SU-DHL-6 (cell line): ENCODE measurements around the gene DDN.

Experiments
- H2AFZ ChIP-seq: fragments of 200-600 bp; sonication (generic); 2 replicates; pipeline ENCODE4 v1.6.1; 2014; ENCODE audit warnings: low read depth, mild to moderate bottlenecking, moderate library complexity, mixed read lengths, antibody characterized with exemption, low read length; ENCODE audit not compliant: severe bottlenecking
- H3F3A ChIP-seq: fragments of 200-600 bp; shearing (Covaris generic); 2 replicates; pipeline ENCODE4 v1.6.0; 2016; ENCODE audit warnings: antibody characterized with exemption, mild to moderate bottlenecking; ENCODE audit not compliant: insufficient read depth
- H3K27ac ChIP-seq: fragments of 200-600 bp; sonication (generic); 2 replicates; pipeline ENCODE4 v1.5.1; 2016; ENCODE audit warnings: low read depth, mild to moderate bottlenecking, low read length, moderate library complexity, mixed read lengths
- H3K27me3 ChIP-seq: fragments of 200-600 bp; sonication (generic), shearing (Covaris generic); 2 replicates; pipeline ENCODE4 v1.6.0; 2014; ENCODE audit warnings: mild to moderate bottlenecking, low read length
- H3K36me3 ChIP-seq: fragments of 200-600 bp; sonication (generic); 2 replicates; pipeline ENCODE4 v1.6.1; 2014; ENCODE audit warnings: mild to moderate bottlenecking, low read length, mixed read lengths
- H3K4me2 ChIP-seq: fragments of 300-600, 200-600 bp; shearing (Covaris generic), sonication (generic); 2 replicates; pipeline ENCODE4 v1.6.0; 2014; ENCODE audit warnings: low read length, low read depth, mild to moderate bottlenecking; ENCODE audit not compliant: poor library complexity, severe bottlenecking
- H3K4me3 ChIP-seq: fragments of 200-600 bp; sonication (generic); 2 replicates; pipeline ENCODE4 v1.5.1; 2014; ENCODE audit warnings: antibody characterized with exemption, low read length, mild to moderate bottlenecking, mixed read lengths; ENCODE audit not compliant: insufficient read depth, poor library complexity, severe bottlenecking
- H3K79me2 ChIP-seq: fragments of 200-600 bp; sonication (generic); 2 replicates; pipeline ENCODE4 v1.6.1; 2014; ENCODE audit warnings: mild to moderate bottlenecking, low read length, moderate library complexity; ENCODE audit not compliant: insufficient read depth
- H3K9ac ChIP-seq: fragments of 200-600 bp; sonication (generic); 2 replicates; pipeline ENCODE4 v1.7.0; 2014; ENCODE audit warnings: mild to moderate bottlenecking, low read length
- H3K9me2 ChIP-seq: fragments of 200-600 bp; sonication (generic); replicated peaks from 2 replicates; pipeline ENCODE4 v1.6.1; 2014; ENCODE audit warnings: low read length; ENCODE audit not compliant: insufficient read depth
- H3K9me3 ChIP-seq: fragments of 200-600 bp; sonication (generic); 2 replicates; pipeline ENCODE4 v1.6.1; 2014; ENCODE audit warnings: low read length, mixed read lengths; ENCODE audit not compliant: insufficient read depth
- H4K20me1 ChIP-seq: fragments of 200-600 bp; sonication (generic); 2 replicates; pipeline ENCODE4 v1.6.1; 2014; ENCODE audit warnings: low read depth, mild to moderate bottlenecking, antibody characterized with exemption, low read length, moderate library complexity, mixed read lengths
- CTCF ChIP-seq: fragments of 200-600 bp; sonication (generic); IDR thresholded peaks from one replicate; pipeline ENCODE4 v1.5.1; 2017; ENCODE audit warnings: antibody characterized with exemption, mild to moderate bottlenecking, low read length, moderate library complexity; ENCODE audit not compliant: insufficient read depth, poor library complexity, severe bottlenecking
- EZH2phosphoT487 ChIP-seq: fragments of 200-600 bp; sonication (generic), shearing (Covaris generic); conservative IDR thresholded peaks from 2 replicates; pipeline ENCODE4 v1.6.1; 2018; ENCODE audit warnings: mild to moderate bottlenecking, antibody characterized with exemption, low read length, moderate library complexity, mixed read lengths

Gene DDN

GRCh38 chr12:49033611-49034285 lies 34.6 kb upstream of the DDN start:
- H3K36me3 ChIP-seq: peaks cover 3% of the 10 kb centered on the region
- no peaks in the 10 kb centered on the region for H3F3A ChIP-seq
- H3K27ac ChIP-seq: no peak overlapping the region
- no peak overlapping the region for H3K9ac ChIP-seq
- H2AFZ ChIP-seq: no peak overlapping the region
- no peaks in the 10 kb centered on the region for H3K27me3 ChIP-seq
- H4K20me1 ChIP-seq: no peaks in the 10 kb centered on the region
- no peaks in the 10 kb centered on the region for H3K9me3 ChIP-seq
- H3K79me2 ChIP-seq: no peaks in the 10 kb centered on the region
- H3K4me2 ChIP-seq: no peak overlapping the region
- no peak overlapping the region for H3K4me3 ChIP-seq
- TF ChIP-seq CTCF (no peak), EZH2phosphoT487 (no peak)
- no peaks in the 10 kb centered on the region for H3K9me2 ChIP-seq

DNA sequence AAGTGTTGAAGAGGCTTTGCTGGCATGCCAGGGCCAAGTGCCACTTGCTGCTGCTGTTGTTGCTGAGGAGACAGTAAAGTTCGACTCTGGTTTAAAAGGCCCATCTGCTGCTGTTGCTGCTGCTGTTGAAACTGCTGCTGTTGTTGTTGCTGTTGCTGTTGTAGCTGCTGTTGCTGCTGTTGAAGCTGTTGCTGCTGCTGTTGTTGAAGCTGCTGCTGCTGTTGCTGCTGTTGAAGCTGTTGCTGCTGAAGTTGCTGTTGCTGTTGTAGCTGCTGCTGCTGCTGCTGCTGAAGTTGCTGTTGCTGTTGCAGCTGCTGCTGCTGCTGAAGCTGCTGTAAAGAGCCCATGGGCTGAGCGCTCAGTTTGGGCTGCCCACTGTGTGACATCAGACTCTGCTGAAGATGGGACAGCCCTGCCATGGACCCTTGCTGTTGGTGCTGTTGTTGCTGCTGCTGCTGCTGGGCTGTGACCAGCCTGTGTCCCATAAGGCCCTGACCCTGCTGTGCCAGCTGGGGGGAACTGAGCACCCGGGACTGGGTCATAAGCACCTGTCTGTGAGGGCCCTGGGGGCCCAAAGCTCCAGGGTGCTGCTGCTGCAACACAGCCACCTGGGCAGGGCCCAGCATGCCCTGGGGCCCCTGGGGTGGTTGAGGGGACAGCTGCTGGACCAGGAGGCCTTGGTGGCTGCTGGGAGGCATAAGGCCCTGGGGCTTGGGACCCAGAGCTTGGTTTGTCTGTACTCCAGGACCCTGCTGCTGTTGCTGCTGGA lies 33.7 kb upstream of the DDN start:
- no peaks in the 10 kb centered on the region for H3K79me2 ChIP-seq
- H3F3A ChIP-seq: no peaks in the 10 kb centered on the region
- no peak overlapping the region for H3K4me3 ChIP-seq
- no peaks in the 10 kb centered on the region for H3K9me3 ChIP-seq
- no peak overlapping the region for H2AFZ ChIP-seq
- no peaks in the 10 kb centered on the region for H4K20me1 ChIP-seq
- no peaks in the 10 kb centered on the region for H3K27me3 ChIP-seq
- H3K9ac ChIP-seq: no peak overlapping the region
- H3K36me3 ChIP-seq: peaks cover 3% of the 10 kb centered on the region
- no peak for TF ChIP-seq CTCF
- TF ChIP-seq EZH2phosphoT487: no peak
- H3K4me2 ChIP-seq: no peak overlapping the region
- no peak overlapping the region for H3K27ac ChIP-seq
- no peaks in the 10 kb centered on the region for H3K9me2 ChIP-seq

DNA sequence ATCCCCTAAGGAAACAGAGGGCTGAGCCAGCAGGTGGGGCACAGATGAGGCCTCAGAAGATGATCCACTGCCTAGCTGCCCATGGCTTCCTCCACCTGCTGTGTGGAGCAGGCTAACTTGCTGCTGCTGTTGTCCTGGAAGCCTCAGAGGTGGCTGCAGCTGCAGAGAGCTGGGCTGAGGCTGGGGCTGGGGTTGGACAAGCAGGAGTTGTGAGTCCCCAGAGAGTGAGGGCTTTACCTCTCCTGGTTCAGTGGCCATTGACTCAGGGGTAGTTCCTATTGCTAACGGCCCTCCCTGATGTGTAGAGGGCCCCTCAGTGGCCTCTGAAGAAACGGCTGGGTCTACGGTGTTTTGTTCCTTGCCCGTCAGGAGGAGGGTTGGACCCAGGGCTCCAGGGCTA lies 33.1 kb upstream of the DDN start:
- Histone ChIP-seq H2AFZ (no peak overlapping the region), H3K4me2 (no peak overlapping the region), H3K9me3 (no peaks in the 10 kb centered on the region), H3K27me3 (no peaks in the 10 kb centered on the region), H3K36me3 (peaks cover 3% of the 10 kb centered on the region), H3K9me2 (no peaks in the 10 kb centered on the region), H3K79me2 (no peaks in the 10 kb centered on the region), H3F3A (no peaks in the 10 kb centered on the region), H4K20me1 (no peaks in the 10 kb centered on the region), H3K9ac (no peak overlapping the region), H3K4me3 (no peak overlapping the region), H3K27ac (no peak overlapping the region)
- TF ChIP-seq CTCF: no peak
- no peak for TF ChIP-seq EZH2phosphoT487
